Uterus (tissue), 2 donors: ENCODE results near the gene MTHFSD.

Source experiments
- POLR2A ChIP-seq, 2 donors: fragments of 450-650 bp; IDR thresholded peaks; one replicate each; pipeline ENCODE4 v1.6.1; 2016; ENCODE audit warnings: antibody characterized with exemption in 2 of 2, mild to moderate bottlenecking in 1 of 2, moderate library complexity in 1 of 2
- TF ChIP-seq, protein P1 (sequence below), 4 experiments: fragments of 200-600 bp in 2 of 4; fragments of 450-650 bp in 2 of 4; sonication (generic) in 2 of 4; IDR thresholded peaks; one replicate each; pipeline ENCODE4 v1.5.1; 2016 to 2019; ENCODE audit warnings: antibody characterized with exemption in 4 of 4, mild to moderate bottlenecking in 2 of 4, moderate library complexity in 1 of 4

DNA sequence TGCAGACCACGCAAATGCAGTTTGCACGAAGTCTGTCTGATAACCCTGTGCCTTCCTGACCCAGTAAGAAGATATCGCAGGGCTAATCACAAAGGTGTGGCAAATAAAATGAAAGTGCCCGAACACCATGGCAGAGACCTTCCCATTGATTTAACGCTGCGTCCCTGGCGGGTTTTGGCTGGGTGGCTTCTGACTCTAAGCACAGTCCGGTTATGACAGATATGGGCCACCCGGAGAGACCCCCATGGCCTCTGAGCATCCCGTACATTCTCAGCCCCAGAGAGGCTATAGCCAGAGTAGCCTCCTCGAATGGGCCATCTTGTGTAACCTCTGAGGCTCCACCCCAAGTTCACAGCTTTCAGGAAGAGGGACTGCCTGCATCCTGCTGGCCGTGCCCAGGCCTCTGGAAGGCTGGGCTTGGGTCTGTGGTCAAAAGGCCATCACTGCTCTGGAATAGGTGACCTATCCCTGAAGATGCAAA, 17.0 kb upstream of the MTHFSD start:
- no peak for TF ChIP-seq POLR2A (IDR thresholded peaks at IDR 0.05)
- TF ChIP-seq, protein P1, sequence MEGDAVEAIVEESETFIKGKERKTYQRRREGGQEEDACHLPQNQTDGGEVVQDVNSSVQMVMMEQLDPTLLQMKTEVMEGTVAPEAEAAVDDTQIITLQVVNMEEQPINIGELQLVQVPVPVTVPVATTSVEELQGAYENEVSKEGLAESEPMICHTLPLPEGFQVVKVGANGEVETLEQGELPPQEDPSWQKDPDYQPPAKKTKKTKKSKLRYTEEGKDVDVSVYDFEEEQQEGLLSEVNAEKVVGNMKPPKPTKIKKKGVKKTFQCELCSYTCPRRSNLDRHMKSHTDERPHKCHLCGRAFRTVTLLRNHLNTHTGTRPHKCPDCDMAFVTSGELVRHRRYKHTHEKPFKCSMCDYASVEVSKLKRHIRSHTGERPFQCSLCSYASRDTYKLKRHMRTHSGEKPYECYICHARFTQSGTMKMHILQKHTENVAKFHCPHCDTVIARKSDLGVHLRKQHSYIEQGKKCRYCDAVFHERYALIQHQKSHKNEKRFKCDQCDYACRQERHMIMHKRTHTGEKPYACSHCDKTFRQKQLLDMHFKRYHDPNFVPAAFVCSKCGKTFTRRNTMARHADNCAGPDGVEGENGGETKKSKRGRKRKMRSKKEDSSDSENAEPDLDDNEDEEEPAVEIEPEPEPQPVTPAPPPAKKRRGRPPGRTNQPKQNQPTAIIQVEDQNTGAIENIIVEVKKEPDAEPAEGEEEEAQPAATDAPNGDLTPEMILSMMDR (IDR thresholded peaks at IDR 0.05), result no peak
